Measurements from ENCODE around the gene ASPSCR1. TPM values are rescaled to one million over a fixed set of nuclear protein-coding genes. Genes with fewer than 3 reads are reported as not detected.
A peak's percentile ranks its signal among the peaks of the same experiment; 100 is the strongest.

The ASPSCR1 gene
- total and polyA plus RNA-seq, 2 of the 13 experiments (the other 11 are each of a cell fraction or from before 2014, with no cell fraction given) = 274 to 314 TPM

DNA sequence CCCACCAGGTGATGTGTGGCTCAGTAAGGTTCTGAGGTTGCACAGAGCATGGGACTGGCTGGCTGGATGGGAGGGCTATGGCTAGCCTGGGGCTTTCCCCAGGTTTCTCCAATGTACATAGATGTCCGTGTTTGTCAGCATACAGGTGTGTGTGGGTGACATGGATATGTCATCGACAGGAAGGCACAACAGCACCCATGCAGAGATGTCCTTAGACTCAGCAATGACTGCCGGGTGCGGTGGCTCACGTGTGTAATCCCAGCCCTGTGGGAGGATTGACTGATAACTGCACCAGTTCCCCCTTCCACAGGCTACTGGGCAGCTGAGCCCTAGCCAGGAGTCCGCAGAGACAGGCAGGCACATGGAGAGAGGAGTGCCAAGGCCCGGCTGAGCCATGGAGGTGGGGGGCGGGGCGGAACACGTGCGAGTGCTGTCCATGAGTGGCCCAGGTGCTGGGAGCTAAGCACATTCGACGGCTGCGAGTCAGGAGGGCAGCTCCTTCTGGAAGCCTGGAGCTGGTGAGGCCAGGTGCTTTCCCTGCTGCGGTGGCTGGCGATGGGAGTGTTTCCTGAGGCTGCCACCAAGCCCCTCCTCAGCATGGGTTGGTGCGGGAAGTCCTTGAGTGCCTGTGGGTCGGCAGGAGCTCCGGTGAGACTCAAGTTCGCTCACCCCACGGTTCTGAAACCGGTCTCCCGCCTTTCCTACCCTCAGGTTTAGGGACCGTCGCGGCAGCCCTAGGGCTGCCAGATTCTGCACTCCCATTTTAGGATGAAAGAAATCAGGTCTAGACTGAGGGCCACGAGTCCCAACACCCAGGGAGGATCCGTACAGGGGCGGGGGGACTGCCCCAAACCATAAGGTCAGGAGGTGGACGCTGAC, 858 bp upstream of the ASPSCR1 start (continued):
- TF ChIP-seq TFDP1 (CRISPR knock-in tag; IDR thresholded peaks at IDR 0.05; ENCODE audit: borderline replicate concordance) (peak; percentile 91), ATF7 (IDR thresholded peaks at IDR 0.05) (no peak), ATF7 (CRISPR knock-in tag; IDR thresholded peaks at IDR 0.05) (no peak; the same call in none of the 2 replicates), NCOA5 (CRISPR knock-in tag; IDR thresholded peaks at IDR 0.05) (0 out of 2 replicates have a peak, but pooled peaks have one; percentile 67), MTF2 (CRISPR knock-in tag; IDR thresholded peaks at IDR 0.05; ENCODE audit: borderline replicate concordance) (peak; percentile 92), FLYWCH1 (CRISPR knock-in tag; IDR thresholded peaks at IDR 0.05) (0 out of 2 replicates have a peak, but pooled peaks have one; percentile 68), ZMYM2 (CRISPR knock-in tag; IDR thresholded peaks at IDR 0.05) (peak; percentile 43), KLF11 (CRISPR knock-in tag; IDR thresholded peaks at IDR 0.05) (no peak), ZFP41 (CRISPR knock-in tag; IDR thresholded peaks at IDR 0.05; ENCODE audit: borderline replicate concordance) (no peak), HOXD1 (CRISPR knock-in tag; IDR thresholded peaks at IDR 0.05) (no peak), ZNF451 (CRISPR knock-in tag; IDR thresholded peaks at IDR 0.05) (no peak), KDM5A (IDR thresholded peaks at IDR 0.05; ENCODE audit: borderline replicate concordance, low read length) (no peak), MYC (CRISPR knock-in tag; IDR thresholded peaks at IDR 0.05; ENCODE audit: borderline replicate concordance) (peak; percentile 94), ZSCAN22 (CRISPR knock-in tag; IDR thresholded peaks at IDR 0.05) (0 out of 2 replicates have a peak, but pooled peaks have one; percentile 62), ZNF597 (CRISPR knock-in tag; IDR thresholded peaks at IDR 0.05) (0 out of 2 replicates have a peak, but pooled peaks have one; percentile 3), SMAD3 (CRISPR knock-in tag; IDR thresholded peaks at IDR 0.05) (0 out of 2 replicates have a peak, but pooled peaks have one; percentile 23), ZNF879 (CRISPR knock-in tag; IDR thresholded peaks at IDR 0.05) (peak; percentile 84; the same call in 1 of the 2 replicates), ATF7-NPFF (CRISPR knock-in tag; IDR thresholded peaks at IDR 0.05; ENCODE audit: low read depth) (peak; percentile 71; the same call in 1 of the 2 replicates), MAX (IDR thresholded peaks at IDR 0.05) (peak; percentile 96), ERF (CRISPR knock-in tag; IDR thresholded peaks at IDR 0.05) (peak; percentile 54; the same call in 1 of the 2 replicates), ZFX (CRISPR knock-in tag; IDR thresholded peaks at IDR 0.05; ENCODE audit: low read depth) (peak; percentile 48; the same call in 1 of the 2 replicates), HES4 (CRISPR knock-in tag; IDR thresholded peaks at IDR 0.05; ENCODE audit: borderline replicate concordance) (0 out of 2 replicates have a peak, but pooled peaks have one; percentile 55)
- TF ChIP-seq, protein P1, sequence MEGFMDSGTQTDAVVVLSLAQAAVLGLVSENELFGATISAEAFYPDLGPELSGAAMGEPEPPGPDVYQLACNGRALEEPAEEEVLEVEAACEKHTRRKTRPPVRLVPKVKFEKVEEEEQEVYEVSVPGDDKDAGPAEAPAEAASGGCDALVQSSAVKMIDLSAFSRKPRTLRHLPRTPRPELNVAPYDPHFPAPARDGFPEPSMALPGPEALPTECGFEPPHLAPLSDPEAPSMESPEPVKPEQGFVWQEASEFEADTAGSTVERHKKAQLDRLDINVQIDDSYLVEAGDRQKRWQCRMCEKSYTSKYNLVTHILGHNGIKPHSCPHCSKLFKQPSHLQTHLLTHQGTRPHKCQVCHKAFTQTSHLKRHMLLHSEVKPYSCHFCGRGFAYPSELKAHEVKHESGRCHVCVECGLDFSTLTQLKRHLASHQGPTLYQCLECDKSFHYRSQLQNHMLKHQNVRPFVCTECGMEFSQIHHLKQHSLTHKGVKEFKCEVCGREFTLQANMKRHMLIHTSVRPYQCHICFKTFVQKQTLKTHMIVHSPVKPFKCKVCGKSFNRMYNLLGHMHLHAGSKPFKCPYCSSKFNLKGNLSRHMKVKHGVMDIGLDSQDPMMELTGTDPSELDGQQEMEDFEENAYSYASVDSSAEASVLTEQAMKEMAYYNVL (CRISPR knock-in tag; IDR thresholded peaks at IDR 0.05; ENCODE audit: borderline replicate concordance) = no peak
- TF ChIP-seq, protein P2, sequence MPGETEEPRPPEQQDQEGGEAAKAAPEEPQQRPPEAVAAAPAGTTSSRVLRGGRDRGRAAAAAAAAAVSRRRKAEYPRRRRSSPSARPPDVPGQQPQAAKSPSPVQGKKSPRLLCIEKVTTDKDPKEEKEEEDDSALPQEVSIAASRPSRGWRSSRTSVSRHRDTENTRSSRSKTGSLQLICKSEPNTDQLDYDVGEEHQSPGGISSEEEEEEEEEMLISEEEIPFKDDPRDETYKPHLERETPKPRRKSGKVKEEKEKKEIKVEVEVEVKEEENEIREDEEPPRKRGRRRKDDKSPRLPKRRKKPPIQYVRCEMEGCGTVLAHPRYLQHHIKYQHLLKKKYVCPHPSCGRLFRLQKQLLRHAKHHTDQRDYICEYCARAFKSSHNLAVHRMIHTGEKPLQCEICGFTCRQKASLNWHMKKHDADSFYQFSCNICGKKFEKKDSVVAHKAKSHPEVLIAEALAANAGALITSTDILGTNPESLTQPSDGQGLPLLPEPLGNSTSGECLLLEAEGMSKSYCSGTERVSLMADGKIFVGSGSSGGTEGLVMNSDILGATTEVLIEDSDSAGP (CRISPR knock-in tag; IDR thresholded peaks at IDR 0.05; ENCODE audit: borderline replicate concordance) = peak; percentile 75
